HG03139 (cell line): ENCODE results near the gene POLR1H.
"Not testable (repeated sequence)": the region's sequence is repeated elsewhere in the genome, so short reads cannot be mapped to it uniquely, and the experiment has no call there.

Experiments used
- ATAC-seq: cut with Tn5 transposase; IDR thresholded peaks from one replicate; pipeline ENCODE4 v1.9.1; 2021; ENCODE audit not compliant: unreplicated experiment

POLR1H gene, protein sequence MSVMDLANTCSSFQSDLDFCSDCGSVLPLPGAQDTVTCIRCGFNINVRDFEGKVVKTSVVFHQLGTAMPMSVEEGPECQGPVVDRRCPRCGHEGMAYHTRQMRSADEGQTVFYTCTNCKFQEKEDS

DNA sequence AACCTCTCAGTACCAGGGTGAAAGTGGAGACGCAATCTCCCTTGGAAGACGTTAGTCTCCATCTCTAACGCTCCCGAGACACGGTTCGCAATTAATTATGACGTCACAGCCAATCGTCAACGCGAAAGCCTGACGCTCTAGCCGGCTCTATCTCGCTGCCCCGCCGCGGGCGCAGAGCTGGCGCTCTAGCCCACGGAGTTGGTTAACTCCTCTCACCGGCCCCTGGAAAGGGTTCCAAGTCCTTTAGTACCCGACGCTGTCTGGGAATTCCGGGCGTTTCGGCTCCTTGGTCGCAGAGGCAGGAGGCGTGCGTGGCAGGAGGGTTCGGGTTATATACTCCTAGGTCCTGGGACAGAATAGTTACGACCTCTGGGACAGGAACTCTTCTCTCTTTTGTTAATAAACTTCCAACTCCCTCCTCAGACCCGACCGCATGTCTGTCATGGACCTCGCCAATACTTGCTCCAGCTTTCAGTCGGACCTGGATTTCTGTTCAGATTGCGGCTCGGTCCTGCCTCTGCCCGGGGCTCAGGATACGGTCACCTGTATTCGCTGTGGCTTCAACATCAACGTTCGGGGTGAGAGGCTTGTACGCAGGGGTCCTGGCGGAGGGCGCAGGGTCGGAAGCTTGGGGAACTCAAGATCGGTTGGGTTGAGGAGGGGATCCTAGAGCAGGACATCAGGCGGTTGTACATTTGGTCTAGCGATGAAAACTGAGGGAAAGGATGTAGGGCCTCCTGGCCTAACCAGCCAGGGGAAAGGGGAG lies at the start of gene POLR1H:
Gene POLR1H (plus strand): TSS at position 174 of the 766 bp plus-strand sequence. CDS start 260 bp downstream, at position 434.
- peak; percentile 65 for ATAC-seq

DNA sequence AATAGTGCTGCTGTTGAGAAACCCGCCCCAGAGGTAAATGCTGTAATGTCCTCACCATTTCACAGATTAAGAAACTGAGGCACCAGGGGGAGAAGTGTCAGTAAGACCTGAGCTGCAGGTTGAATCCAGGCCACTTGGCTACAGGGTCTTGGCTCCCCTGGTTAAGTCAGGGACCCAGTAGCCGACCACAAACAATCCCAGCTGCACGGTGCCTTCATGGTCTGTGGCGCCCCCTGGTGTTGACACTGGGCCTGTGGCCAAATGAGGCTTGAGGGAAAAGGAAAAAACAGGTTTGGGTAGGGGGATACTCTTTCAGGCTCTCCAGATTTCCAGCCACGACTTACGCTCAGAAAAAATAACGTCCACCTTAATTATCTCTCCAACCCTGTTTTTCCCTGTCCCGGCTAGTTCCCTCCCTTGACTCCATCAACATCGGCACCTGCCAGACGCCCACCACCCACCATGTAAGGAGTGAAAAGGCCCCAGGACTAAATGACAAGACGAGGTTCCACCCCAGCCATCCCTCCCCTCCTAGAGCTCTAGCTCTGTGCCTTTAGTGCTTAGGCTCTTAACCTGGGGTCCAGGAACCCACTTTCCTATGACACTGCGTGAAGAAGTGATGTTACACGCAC lies 47.7 kb upstream of the POLR1H start:
- no peak for ATAC-seq

DNA sequence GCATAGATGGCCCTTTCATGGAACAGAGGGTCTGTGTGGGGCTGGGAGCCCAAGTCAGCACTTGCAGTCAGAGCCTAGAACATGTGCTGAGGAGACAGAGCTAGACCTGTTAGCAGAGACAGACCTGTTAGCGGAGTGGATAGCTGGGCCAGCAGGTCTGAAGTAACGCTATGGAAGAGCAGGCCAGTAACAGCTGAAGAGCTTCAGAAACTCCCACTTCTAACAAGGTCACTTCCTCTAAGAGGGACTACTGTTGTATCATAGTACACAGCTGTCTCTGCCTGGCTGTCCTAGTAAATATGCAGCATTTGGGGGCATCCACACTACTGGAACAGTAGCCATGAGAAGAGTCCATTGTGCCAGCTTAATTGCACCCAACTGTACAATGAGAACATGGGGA lies 41.2 kb upstream of the POLR1H start:
- no peak for ATAC-seq

DNA sequence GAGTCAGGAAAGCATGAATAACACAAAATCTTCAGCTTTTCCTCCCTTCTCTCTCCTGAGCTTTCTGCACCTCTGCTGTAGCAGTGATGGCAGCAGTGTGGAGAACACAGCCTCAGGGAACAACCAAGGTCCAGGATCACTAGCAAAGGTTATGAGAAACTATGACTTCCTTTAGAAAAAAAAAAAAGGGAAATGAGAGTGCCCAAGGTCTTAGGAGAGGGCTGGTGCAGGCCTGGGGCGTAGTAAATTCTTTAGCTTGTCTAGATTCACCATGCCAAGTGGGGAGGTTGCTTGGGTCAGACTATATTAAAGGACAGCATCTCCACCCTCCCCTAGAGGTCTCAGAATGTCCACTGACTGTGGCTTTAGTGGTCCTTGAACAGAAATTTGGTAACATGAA lies 40.4 kb upstream of the POLR1H start:
- no peak for ATAC-seq

DNA sequence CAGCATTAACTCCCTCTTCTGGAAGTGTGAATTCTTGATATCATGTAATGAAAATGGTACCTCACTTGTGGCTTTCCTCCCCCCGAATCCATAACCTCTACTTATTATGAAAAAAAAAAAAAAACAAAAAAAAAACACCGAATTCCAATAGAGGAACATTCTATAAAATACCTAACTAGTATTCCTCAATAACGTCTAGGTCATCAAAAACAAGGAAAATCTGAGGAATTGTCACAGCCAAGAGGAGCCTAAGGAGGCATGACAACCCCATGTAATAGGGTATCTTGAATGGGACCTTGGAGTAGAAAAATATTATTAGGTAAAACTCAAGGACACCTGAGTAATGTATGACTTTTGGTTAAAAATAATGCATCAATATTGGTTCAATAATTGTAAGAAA lies 38.9 kb upstream of the POLR1H start:
- ATAC-seq: no peak

DNA sequence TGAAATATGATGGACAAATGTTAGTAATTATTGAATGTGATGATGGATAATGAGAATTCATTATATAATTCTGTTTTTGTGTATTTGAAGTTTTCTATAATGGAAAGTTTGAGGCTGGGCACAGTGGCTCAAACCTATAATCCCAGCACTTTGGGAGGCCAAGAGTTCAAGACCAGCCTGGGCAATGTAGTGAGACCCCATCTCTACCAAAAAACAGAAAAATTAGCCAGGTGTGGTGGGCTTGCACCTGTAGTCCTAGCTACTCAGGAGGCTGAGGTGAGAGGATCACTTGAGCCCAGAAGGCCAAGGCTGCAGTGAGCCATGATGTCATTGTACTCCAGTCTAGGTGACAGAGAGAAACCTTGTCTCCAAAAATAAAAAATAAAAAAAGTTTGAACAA lies 38.4 kb upstream of the POLR1H start:
- ATAC-seq: not testable (repeated sequence)

DNA sequence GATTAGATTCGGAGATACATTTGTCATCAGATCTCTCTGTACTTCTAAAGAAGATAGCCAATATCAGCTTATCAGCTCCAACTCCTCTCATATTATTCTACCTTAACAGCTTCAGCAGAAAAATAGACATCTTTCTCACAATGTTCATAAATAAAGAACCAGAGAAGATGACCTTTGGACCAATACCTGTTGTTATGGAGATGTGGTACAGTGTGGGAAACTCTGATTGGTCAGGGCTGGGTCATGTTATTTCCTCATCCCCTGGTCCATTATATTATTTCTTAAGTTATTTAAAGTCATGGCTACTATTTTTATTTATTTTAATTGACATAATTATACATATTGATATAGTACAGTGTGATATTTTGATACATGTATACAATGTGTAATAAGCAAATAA lies 35.9 kb upstream of the POLR1H start:
- no peak for ATAC-seq

DNA sequence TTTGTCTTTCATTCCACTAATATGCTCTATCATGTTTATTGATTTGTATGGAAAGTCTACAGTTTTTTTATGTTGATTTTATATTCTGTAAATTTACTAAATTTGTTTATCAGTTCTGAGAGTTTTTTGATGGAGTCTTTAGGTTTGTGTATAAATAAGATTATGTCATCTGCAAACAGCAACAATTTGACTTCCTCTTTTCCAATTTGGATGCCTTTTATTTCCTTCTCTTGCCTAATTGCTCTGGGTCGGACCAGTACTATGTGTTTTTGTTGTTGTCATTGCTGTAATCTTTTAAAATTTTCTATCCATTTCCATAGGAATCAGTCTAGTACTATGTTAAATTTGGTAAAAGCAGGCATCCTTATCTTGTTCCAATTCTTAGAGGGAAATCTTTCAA lies 31.5 kb upstream of the POLR1H start:
- ATAC-seq: no peak

DNA sequence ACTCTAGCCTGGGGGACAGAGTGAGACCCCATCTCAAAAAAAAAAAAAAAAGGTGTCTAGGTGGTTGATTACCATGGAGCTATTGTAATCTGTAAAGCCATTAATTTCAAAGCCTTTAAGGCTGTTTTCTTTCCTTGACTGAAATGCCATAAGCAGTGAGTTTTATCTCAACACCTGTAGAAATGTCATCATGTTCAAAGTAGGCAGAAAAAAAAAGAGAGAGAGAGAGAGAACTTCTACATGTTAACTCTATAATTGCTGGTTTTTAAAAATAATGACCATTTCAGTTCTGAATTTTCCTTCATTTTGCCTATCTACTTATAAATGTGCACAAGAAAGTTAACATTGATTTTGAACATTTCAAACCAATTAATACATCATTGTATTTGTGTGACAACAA lies 29.7 kb upstream of the POLR1H start:
- ATAC-seq: no peak

DNA sequence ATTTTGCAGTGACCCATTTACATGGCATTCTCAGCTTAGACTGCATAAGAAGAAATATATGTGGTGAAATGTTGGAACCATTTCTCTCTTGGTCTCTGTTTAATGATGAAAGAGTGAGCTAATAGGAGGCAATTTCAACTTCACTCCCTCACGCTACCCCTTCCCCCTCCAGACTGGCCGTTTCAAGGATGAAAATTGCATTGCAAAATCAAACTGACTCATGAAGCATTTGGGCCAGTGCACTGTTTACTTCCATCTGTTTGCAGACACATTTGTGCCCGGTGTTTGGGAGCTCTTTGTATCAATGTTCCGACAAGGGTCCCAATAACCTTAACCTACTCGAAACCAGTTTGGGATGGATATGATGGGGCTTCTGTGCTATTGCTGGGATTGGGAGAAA lies 27.6 kb upstream of the POLR1H start:
- not testable (repeated sequence) for ATAC-seq

DNA sequence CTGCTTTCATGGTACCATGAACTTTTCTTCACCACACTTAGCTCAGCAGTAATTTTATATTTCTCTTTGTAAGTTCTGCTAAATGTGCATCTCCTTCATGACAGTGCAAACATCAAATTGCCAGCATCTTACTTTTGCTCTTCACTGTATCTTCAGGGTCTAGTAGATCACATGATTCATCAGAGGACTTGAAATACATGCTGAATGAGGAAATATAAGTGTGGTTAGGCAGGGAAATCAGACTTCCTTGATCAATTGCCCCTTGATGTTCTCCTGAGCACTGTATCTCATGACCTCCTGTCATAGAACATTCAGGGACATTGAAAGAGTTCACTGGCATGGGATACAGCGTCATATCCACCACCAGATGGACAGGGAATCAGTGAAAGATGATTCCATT lies 25.3 kb upstream of the POLR1H start:
- no peak for ATAC-seq

DNA sequence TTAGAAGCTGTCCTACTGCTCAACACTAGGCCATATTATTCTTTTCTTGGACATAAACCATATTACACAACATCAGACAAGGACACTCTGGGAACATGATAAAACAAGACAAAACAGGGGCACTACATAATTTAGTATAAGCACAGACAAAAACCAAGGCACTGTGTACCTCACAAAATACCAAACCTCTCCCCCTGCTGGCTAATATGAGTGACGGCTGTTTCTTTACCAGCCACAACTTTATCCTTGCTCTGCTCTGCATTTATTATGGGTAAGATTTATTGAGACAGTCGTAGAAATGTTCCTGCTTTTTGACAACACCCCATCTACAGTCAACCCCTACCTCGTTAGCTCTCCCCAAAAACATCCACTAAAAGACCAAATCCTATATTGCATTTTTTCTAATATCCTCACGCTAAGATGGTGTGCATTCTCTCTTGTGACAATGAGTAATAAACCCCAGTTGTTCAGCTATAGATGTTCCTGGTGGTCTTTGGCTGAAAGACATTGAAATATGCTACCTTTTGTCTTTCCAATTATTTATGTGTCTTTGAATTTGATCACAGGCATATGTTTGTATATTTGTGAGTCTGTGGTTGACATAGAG lies 23.8 kb upstream of the POLR1H start:
- no peak for ATAC-seq

DNA sequence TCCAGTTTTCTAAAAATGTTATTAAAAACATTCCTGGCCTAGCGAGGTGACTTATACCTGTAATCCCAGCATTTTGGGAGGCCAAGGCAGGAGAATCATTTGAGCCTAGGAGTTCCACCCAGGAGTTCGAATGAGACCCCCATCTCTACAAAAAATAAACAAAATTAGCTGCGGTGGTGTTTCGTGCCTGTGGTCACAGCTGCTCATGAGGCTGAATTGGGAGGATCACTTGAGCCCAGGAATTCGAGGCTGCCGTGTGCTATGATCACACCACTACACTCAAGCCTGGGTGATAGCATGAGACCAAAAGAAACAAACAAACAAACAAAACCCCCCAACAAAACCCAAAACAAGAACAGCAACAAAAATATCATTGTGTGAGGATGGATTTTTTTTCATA lies 19.8 kb upstream of the POLR1H start:
- ATAC-seq: no peak

DNA sequence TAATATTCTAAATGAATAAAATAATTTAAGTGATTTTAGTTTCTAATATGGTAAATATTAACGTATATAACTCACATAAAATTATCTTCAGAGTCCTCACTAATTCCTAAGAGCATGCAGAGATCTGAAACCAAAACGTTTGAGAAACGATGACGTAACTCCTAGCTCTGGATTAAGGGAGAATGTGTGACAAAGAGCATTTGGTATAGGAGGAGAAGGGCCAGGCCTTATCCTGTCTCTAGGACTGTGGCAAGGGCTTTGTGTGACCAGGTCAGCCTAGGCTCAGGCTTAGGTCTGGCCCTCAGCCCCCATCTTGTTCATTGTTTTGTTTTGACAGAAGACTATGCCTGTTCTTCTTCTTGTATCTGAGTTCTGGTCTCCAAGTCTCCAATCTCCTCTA lies 19.2 kb upstream of the POLR1H start:
- no peak for ATAC-seq

DNA sequence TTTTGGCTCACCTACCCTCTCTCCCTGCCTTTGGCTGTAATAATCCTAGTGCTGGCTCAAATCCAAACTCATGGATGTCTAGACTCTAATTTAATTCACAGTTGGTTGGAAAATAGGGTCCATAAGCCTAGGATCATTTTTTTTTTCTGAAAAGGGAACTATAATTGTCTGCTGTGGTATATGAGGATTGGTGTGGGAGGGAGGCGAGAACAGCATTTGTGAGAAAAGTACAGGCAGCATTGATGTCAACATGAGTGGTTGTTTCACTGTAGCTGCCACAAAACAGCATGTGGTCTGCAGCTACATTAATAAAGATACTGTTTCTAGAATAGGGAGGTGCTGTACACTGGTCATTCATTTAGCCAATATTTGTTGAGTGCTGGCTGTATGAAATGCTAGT lies 18.6 kb upstream of the POLR1H start:
- ATAC-seq: no peak

DNA sequence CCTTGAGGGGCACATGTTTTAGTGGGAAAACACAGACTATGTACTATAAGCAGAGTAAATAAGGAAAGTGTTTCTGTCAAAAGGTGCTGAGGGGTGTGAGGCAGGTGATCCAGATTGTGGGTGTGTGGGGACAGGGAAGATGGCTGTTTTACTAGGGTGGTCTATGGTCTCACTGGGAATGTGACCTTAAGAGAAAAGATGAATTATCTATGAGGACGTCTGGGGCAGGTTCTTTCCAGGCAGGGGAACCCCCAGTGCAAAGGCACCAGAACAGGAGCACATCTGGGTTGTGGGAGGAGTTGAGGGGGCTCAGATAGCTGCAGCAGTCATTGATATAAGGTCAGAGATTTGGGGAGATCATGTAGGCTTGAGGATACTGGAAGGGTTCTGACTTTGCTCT lies 18.2 kb upstream of the POLR1H start:
- ATAC-seq: no peak

DNA sequence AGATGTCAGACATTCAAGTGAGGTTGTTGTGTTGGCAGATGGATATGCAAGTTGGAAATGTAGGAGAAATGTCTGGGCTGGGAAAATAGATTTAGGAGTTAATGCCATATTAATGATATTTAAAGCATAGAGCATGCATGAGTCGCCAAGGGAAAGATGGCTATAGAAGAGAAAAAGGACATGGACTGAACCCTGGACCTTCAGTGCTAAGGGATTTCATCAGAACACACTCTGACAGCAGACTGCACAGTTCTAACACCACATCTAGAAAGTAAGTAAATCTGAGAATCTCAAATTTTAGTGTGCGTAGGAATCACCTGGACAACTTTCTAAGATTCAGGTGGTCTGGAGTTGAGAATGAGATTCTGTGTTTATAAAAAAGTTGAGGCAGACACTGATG lies 17.3 kb upstream of the POLR1H start:
- no peak for ATAC-seq

DNA sequence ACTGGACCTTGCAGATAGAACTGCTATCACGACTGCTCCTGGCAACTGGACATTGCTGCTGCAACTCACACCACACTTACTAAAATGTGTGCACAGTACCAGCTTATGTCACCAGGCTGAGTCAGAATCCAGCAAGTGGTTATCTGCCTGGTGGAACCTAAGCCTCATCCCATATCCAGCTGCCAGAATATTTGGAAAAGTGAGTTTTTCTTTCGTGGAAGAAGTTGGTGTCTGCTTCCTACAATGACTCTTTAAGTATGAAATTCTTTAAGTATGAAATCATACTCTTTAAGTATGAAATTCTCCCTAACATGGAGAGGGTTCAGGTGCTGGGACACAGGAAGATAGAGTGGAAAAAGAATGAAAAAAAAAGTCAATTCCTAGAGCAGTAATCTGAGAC lies 16.4 kb upstream of the POLR1H start:
- no peak for ATAC-seq

DNA sequence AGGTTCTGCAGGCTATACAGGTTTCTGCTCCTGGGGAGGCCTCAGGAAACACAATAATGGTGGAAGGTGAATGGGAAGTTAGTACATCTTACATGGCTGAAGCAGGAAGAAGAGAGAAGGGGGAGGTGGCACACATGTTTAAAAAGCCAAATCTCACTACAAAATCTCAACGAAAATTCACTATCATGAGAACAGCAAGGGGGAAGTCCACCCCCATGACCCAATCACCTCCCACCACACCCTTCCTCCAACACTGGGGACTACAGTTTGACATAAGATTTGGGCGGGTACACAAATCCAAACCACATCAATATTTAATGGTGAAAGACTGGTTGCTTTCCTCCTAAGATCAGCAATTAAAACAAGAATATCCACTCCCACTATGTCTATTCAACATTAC lies 13.8 kb upstream of the POLR1H start:
- no peak for ATAC-seq

DNA sequence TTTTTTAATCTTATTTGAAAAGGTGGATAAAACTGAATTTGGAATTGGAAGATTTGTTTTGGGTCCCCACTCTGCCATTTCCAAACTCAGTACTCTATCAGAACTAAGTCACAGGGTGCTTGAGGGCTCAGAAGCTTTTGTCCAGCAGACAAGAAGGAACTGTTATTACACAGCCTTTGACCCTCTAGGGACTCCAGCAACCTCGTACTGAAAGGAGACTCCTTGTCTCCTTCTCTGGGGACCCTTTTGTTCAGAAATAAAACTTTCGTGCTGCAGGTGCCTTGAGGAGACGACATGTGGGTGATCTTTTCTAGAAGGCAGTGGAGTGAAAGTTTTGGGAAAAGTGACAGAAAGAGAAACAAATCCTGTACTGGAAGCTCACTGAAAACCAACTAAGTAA lies 7.4 kb upstream of the POLR1H start:
- no peak for ATAC-seq

DNA sequence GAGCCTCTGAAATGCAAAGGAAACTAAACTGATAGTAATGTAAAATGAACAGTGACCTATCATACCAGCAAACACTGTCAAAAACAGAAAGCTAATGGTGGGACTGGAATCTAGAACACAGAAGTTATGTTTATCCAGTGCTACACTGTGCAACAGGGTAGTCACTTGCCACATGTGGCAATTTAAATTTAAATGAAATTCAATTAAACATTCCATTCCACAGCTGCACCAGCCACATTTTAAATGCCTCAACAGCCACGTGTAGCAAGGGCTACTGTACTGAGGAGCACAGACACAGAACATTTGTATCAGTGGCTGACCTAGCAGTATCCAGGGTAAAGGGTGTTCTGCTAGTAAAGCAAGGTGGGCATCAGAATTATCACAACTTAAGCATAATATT lies 5.6 kb upstream of the POLR1H start:
- no peak for ATAC-seq

DNA sequence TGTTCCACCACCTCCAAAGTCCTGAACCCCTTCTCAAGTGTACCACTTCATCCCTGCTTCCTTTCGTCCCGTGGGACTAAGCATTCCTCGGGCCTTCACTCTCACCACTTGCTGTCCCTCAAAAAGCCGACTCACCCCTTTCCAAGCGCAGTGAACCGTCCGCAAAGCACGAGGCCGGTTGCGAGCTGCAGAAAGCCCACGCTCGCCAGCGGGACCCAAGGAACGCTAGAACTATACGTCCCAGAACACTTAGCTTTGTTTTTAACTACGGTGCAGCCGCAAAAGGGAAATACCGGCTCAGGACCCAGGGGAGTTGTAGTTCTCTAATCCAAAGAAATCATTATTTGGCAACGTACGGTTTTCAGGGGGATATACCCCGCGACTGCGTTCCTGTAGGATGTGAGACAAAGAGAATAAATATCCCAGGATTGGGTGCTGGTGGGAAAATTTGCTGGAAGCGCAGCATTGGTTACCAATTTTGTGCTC lies 416 bp upstream of the POLR1H start:
- peak; percentile 14 for ATAC-seq
